Cortex of kidney (tissue), 1 donor: ENCODE results near the gene GARNL3.

ENCODE experiments used
- DNase-seq: peaks from one replicate; lab custom pipeline; 2025; lab: John Stamatoyannopoulos, UW

GARNL3 gene

GRCh38 chr9:127405344-127406125 lies 141.0 kb downstream of the GARNL3 start:
- DNase-seq: no peak

GRCh38 chr9:127406799-127407491 lies 142.4 kb downstream of the GARNL3 start:
- no peak for DNase-seq

- no peak for DNase-seq
These were observed 142.9 kb downstream of the GARNL3 start for GRCh38 chr9:127407492-127407843.

GRCh38 chr9:127411122-127411521 lies 146.5 kb downstream of the GARNL3 start:
- no peak for DNase-seq

- no peak for DNase-seq
These were observed 150.6 kb downstream of the GARNL3 start for GRCh38 chr9:127415141-127415540.

GRCh38 chr9:127415657-127416056 lies 151.1 kb downstream of the GARNL3 start:
- DNase-seq: no peak

- no peak for DNase-seq
These were observed 152.8 kb downstream of the GARNL3 start for GRCh38 chr9:127417131-127418036.

GRCh38 chr9:127418037-127418471 lies 153.5 kb downstream of the GARNL3 start:
- DNase-seq: no peak

- DNase-seq: no peak
These were observed 154.8 kb downstream of the GARNL3 start for GRCh38 chr9:127419348-127419747.

GRCh38 chr9:127421057-127421456 lies 156.5 kb downstream of the GARNL3 start:
- DNase-seq: no peak

- no peak for DNase-seq
These were observed 157.7 kb downstream of the GARNL3 start for GRCh38 chr9:127422133-127422782.

GRCh38 chr9:127422787-127423186 lies 158.2 kb downstream of the GARNL3 start:
- no peak for DNase-seq

- DNase-seq: no peak
These were observed 158.9 kb downstream of the GARNL3 start for GRCh38 chr9:127423476-127423933.

GRCh38 chr9:127423934-127424675 lies 159.5 kb downstream of the GARNL3 start, which contains the start of gene ZNF79:
ZNF79 (plus strand) TSS chr9:127424382; CDS start chr9:127424788, 406 bp downstream.
- peak; percentile 56 for DNase-seq

- DNase-seq: no peak
These were observed 160.1 kb downstream of the GARNL3 start for GRCh38 chr9:127424676-127424999.

GRCh38 chr9:127426756-127427155 lies 162.2 kb downstream of the GARNL3 start:
- no peak for DNase-seq

- no peak for DNase-seq
These were observed 163.8 kb downstream of the GARNL3 start for GRCh38 chr9:127428348-127428747.

- DNase-seq: no peak
These were observed 165.8 kb downstream of the GARNL3 start for GRCh38 chr9:127430415-127430814.

GRCh38 chr9:127437497-127438264 lies 173.1 kb downstream of the GARNL3 start:
- no peak for DNase-seq

- DNase-seq: no peak
These were observed 173.8 kb downstream of the GARNL3 start for GRCh38 chr9:127438394-127438793.
